DOHH2 (cell line): ENCODE results near the gene LAPTM5.

Source experiments
- CTCF ChIP-seq: fragments of 200-600 bp; sonication (generic); IDR thresholded peaks from one replicate; pipeline ENCODE4 v1.5.1; 2014; ENCODE audit warnings: antibody characterized with exemption, mild to moderate bottlenecking, low read depth, low read length; ENCODE audit not compliant: poor library complexity, severe bottlenecking
- EZH2phosphoT487 ChIP-seq: fragments of 200-600 bp; sonication (generic); IDR thresholded peaks from 2 replicates; pipeline ENCODE4 v1.6.1; 2017; ENCODE audit warnings: borderline replicate concordance, mild to moderate bottlenecking, antibody characterized with exemption, low read length, moderate library complexity, mixed read lengths

- TF ChIP-seq CTCF (no peak), EZH2phosphoT487 (no peak)
Measured at GRCh38 chr1:30708361-30708728, 49.2 kb downstream of the LAPTM5 start.
